Mesothelial cell of epicardium (in vitro differentiated cells): ENCODE data around the gene CALY. TPM values are rescaled to one million over a fixed set of nuclear protein-coding genes. Genes with fewer than 3 reads are reported as not detected.

Experiments used
- DNase-seq, 2 experiments: peaks; one replicate each; pipeline ENCODE4 v3.0.0; 2021; ENCODE audit warnings: low spot score in 2 of 2; ENCODE audit not compliant: unreplicated experiment in 2 of 2
- H3K27ac Mint-ChIP-seq: 2 replicates; pipeline ENCODE4 v1.8.0; 2021; ENCODE audit warnings: mixed read lengths
- H3K27me3 Mint-ChIP-seq: 2 replicates; pipeline ENCODE4 v1.8.0; 2021; ENCODE audit warnings: low read depth, mixed read lengths
- H3K36me3 Mint-ChIP-seq: 2 replicates; pipeline ENCODE4 v1.8.0; 2021; ENCODE audit warnings: mixed read lengths
- H3K4me1 Mint-ChIP-seq: 2 replicates; pipeline ENCODE4 v1.8.0; 2021; ENCODE audit warnings: mixed read lengths
- H3K4me3 Mint-ChIP-seq: 2 replicates; pipeline ENCODE4 v1.8.0; 2021; ENCODE audit warnings: mild to moderate bottlenecking, moderate library complexity, mixed read lengths
- H3K9me3 Mint-ChIP-seq: 2 replicates; pipeline ENCODE4 v1.8.0; 2021; ENCODE audit warnings: mixed read lengths
- total RNA-seq: library from RNA; stranded (reverse); gene quantifications from 3 replicates; pipeline ENCODE4 v1.2.1, GENCODE V29; 2021
- TF ChIP-seq, protein P1 (sequence below): fragments of 200-600 bp; sonication (generic); IDR thresholded peaks from one replicate; pipeline ENCODE4 v1.5.0; 2021; ENCODE audit warnings: antibody characterized with exemption; ENCODE audit not compliant: unreplicated experiment

CALY gene
- total RNA-seq, 1 donor from 2014 or later, result 2.1 TPM

DNA sequence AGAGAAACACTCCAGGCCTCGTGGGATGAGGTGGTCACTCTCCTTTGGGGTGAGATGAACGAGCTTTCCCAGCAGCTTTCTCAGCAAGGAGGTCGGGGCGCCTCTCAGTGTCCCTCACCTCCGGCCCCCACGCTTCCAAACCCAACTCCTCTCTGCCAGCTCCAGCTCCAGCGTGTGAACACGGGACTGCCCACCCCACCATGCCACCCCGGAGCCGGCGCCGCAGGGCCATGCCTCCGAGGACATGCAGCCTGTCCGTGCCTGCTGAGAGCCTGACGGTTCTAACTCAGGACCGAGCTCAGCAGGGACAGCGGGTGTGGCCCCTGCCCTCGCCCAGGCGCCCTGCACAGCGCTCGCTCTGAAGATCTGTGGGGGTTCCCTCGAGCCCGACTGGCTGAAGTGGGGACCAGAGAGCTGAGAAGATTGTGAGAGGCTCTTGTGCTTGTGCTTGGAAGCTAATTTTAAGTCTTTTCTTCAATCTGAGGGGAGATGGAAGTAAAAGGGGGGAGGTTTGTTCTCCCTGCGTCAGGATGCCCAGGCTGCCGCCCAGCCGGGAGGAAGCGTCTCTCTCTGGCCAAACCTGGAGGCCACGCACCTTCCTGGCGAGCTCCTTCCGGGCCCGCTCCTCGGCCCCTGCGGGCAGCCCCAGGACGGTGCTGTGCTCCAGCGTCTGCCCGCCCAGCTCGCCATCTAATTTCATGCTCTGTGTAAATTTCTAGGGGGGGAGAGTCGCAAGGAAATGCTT is 54.9 kb downstream of the CALY start:
- TF ChIP-seq, protein P1, sequence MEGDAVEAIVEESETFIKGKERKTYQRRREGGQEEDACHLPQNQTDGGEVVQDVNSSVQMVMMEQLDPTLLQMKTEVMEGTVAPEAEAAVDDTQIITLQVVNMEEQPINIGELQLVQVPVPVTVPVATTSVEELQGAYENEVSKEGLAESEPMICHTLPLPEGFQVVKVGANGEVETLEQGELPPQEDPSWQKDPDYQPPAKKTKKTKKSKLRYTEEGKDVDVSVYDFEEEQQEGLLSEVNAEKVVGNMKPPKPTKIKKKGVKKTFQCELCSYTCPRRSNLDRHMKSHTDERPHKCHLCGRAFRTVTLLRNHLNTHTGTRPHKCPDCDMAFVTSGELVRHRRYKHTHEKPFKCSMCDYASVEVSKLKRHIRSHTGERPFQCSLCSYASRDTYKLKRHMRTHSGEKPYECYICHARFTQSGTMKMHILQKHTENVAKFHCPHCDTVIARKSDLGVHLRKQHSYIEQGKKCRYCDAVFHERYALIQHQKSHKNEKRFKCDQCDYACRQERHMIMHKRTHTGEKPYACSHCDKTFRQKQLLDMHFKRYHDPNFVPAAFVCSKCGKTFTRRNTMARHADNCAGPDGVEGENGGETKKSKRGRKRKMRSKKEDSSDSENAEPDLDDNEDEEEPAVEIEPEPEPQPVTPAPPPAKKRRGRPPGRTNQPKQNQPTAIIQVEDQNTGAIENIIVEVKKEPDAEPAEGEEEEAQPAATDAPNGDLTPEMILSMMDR, result no peak
- no peak for DNase-seq
- Mint-ChIP-seq H3K4me3 (no peak overlapping the region), H3K27ac (no peak overlapping the region), H3K4me1 (peaks cover 10% of the 10 kb centered on the region), H3K9me3 (no peaks in the 10 kb centered on the region), H3K36me3 (peaks cover 27% of the 10 kb centered on the region), H3K27me3 (no peaks in the 10 kb centered on the region)

DNA sequence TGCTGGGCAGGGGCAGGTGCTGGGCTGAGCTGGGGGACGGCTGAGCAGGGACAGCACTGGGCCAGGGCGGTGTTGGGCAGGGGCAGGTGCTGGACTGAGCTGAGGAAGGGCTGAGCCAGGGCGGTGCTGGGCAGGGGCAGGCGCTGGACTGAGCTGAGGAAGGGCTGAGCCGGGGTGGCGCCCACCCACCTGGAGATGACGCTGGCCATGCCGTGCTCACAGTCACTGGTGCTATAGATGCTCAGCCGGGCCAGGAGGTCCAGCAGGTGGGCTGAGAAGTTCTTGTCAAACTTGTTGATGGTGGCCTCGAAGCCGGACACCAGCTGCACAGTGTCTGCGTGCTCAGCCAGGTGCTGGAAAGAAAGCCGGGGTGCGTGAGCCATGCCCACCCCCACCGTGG is 55.6 kb downstream of the CALY start:
- no peaks in the 10 kb centered on the region for H3K9me3 Mint-ChIP-seq
- TF ChIP-seq, protein P1, result no peak
- peaks cover 13% of the 10 kb centered on the region for H3K4me1 Mint-ChIP-seq
- no peak overlapping the region for H3K27ac Mint-ChIP-seq
- H3K4me3 Mint-ChIP-seq, result no peak overlapping the region
- peaks cover 3% of the 10 kb centered on the region for H3K27me3 Mint-ChIP-seq
- H3K36me3 Mint-ChIP-seq, result peaks cover 21% of the 10 kb centered on the region
- no peak for DNase-seq

DNA sequence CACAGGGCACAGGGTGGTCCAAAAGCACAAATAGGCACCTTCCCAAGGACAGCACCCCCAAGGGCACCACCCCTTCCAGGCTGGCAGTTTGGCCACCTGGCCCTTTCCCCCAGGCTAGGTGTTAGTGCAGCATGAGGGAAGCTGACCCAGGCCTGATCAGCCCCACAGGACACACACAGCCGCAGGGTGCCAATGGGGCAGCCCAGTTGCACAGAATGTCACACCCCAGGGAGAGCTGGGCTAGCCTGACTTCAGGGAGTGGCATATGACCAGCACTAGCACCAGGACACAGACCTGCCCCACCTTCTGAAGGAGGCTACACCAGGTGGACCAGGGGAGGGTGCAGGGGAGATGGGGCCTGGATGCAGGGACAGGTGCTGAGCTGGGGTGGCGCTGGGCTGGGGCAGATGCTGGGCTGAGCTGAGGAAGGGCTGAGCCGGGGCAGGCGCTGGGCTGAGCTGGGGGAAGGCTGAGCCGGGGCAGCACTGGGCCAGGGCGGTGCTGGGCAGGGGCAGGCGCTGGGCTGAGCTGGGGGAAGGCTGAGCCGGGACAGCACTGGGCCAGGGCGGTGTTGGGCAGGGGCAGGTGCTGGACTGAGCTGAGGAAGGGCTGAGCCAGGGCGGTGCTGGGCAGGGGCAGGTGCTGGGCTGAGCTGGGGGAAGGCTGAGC is 56.2 kb downstream of the CALY start:
- peaks cover 9% of the 10 kb centered on the region for H3K27me3 Mint-ChIP-seq

DNA sequence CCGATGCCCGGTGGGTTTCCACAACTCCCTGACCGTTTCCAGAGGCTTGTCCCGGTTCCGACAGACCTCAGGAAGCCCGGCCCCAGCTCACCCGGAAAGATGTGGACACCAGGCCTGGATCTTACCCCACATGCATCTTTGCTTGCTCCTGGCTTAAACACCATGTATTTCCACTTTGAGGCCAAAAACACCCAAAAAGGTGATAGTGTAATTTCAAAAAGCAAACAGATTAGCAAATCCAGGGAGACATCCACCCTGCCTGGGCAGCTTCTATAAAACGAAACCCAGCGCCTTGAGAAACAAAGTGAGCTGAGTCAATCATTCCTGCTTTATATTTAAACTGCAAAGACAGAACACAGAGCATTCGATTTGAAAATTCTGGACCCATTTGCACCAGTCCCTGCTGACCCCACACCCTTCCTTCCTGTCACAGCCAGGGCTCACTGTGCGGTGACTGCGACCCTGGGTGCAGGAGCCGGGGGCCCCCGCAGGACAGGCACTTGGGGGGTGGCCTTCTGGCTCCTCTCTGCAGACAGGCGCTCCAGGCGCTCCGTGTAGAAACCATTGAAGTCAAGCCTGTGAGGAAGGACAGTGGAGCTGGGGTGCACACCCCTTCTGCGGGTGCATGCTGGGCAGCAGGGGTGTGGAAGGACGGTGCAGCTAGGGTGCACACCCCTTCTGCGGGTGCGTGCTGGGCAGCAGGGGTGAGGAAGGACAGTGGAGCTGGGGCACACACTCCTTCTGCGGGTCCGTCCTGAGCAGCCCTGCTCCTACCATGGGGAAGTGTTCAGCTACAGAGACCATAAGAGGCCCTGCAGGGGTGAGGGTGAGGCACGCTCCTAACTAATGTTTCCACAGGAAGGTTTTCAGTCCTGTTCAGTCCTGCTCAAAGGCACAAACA is 57.1 kb downstream of the CALY start:
- no peak for DNase-seq
- peaks cover 22% of the 10 kb centered on the region for H3K4me1 Mint-ChIP-seq
- H3K27ac Mint-ChIP-seq, result peak overlapping the region; percentile 30
- H3K27me3 Mint-ChIP-seq, result peaks cover 11% of the 10 kb centered on the region
- TF ChIP-seq, protein P1, result no peak
- no peaks in the 10 kb centered on the region for H3K9me3 Mint-ChIP-seq
- peaks cover 11% of the 10 kb centered on the region for H3K36me3 Mint-ChIP-seq
- no peak overlapping the region for H3K4me3 Mint-ChIP-seq

More for the DNA sequence above, 56.2 kb downstream of the CALY start:
- DNase-seq, result no peak
- Mint-ChIP-seq H3K27ac (no peak overlapping the region), H3K9me3 (no peaks in the 10 kb centered on the region), H3K4me1 (peaks cover 16% of the 10 kb centered on the region), H3K4me3 (no peak overlapping the region), H3K36me3 (peaks cover 15% of the 10 kb centered on the region)
- TF ChIP-seq, protein P1, result no peak

DNA sequence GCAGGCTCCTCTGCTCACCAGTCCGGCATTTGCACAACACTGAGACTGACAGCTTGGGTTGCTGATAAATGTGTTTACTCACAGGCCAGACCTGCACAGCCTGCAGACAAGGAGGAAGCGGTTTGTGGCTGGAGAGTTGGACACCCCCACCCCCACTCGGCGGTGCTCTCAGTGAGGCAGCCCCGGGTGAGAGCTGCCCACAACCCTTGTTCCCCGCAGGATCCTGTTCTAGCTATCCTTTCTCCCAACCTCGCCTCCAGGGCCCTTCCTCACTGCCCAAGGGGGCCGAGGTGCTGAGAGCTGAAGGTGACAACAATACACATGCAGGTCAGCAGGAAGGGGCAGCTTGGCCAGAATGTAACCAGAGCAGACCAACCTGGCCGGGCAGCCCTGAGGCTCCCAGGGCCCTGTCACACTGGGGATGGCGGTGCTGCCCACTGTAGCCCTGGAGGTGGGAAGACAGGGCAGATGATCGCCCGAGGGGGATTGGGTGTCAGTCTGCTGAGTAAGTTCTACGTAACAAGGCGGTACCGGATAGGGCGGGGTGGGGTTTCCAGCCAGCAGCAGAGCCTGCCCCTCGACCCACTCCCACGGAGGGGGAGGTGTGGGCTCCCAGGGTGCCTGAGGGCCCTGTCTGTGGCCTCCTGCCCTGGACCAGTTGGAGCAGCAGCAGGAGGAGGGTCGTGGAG is 58.0 kb downstream of the CALY start:
- H3K4me1 Mint-ChIP-seq, result peaks cover 22% of the 10 kb centered on the region
- no peak for DNase-seq

More for the DNA sequence above, 58.0 kb downstream of the CALY start:
- peak overlapping the region; percentile 72 for H3K27ac Mint-ChIP-seq
- H3K9me3 Mint-ChIP-seq, result no peaks in the 10 kb centered on the region
- peaks cover 11% of the 10 kb centered on the region for H3K27me3 Mint-ChIP-seq
- peak overlapping the region; percentile 30 for H3K4me3 Mint-ChIP-seq
- H3K36me3 Mint-ChIP-seq, result peaks cover 8% of the 10 kb centered on the region
- TF ChIP-seq, protein P1, result no peak
